Neuronal stem cell (in vitro differentiated cells): ENCODE data around the gene MCUR1.

Experiments used
- DNase-seq: peaks from one replicate; pipeline ENCODE4 v3.0.0-alpha.2; 2013; ENCODE audit warnings: low spot score
- H2AFZ ChIP-seq: one replicate; pipeline ENCODE4 v1.6.1; 2013; ENCODE audit warnings: mild to moderate bottlenecking, low read length, inconsistent platforms
- H2AK5ac ChIP-seq: 2 replicates; pipeline ENCODE4 v1.6.1; 2013; ENCODE audit warnings: low read depth, mild to moderate bottlenecking, inconsistent platforms, low read length, moderate library complexity, mixed read lengths
- H2BK120ac ChIP-seq: 2 replicates; pipeline ENCODE4 v1.6.1; 2013; ENCODE audit warnings: low read depth, mild to moderate bottlenecking, inconsistent platforms, low read length, moderate library complexity, mixed read lengths
- H2BK12ac ChIP-seq: one replicate; pipeline ENCODE4 v1.6.1; 2013; ENCODE audit warnings: low read length, inconsistent platforms
- H2BK15ac ChIP-seq: 2 replicates; pipeline ENCODE4 v1.6.1; 2013; ENCODE audit warnings: mild to moderate bottlenecking, low read length, inconsistent platforms, mixed read lengths
- H2BK5ac ChIP-seq: one replicate; pipeline ENCODE4 v1.6.1; 2013; ENCODE audit warnings: inconsistent platforms, mild to moderate bottlenecking, low read length, moderate library complexity
- H3K14ac ChIP-seq: one replicate; pipeline ENCODE4 v1.6.1; 2013; ENCODE audit warnings: low read length, inconsistent platforms
- H3K18ac ChIP-seq: 2 replicates; pipeline ENCODE4 v1.6.1; 2013; ENCODE audit warnings: low read length, inconsistent platforms
- H3K23ac ChIP-seq: 2 replicates; pipeline ENCODE4 v1.6.1; 2013; ENCODE audit warnings: low read depth, mild to moderate bottlenecking, mixed read lengths, low read length, inconsistent platforms; ENCODE audit not compliant: poor library complexity
- H3K27ac ChIP-seq: replicated peaks from 3 replicates; pipeline ENCODE4 v1.5.1; 2013; ENCODE audit warnings: low read length, inconsistent platforms
- H3K27me3 ChIP-seq, 3 experiments: 2 replicates each; pipeline ENCODE4 v1.6.1; 2013; ENCODE audit warnings: low read length in 3 of 3, mild to moderate bottlenecking in 2 of 3, inconsistent platforms in 1 of 3, low read depth in 1 of 3, mixed read lengths in 1 of 3, moderate library complexity in 1 of 3; ENCODE audit not compliant: control insufficient read depth in 3 of 3, insufficient read depth in 3 of 3
- H3K36me3 ChIP-seq, 2 donors: replicated peaks in 1 of 2; 2 replicates each; pipeline ENCODE4 v1.6.1; 2013; ENCODE audit warnings: low read length in 2 of 2; ENCODE audit not compliant: control insufficient read depth in 2 of 2, insufficient read depth in 2 of 2
- H3K4ac ChIP-seq: 2 replicates; pipeline ENCODE4 v1.6.1; 2013; ENCODE audit warnings: inconsistent platforms, mild to moderate bottlenecking, low read length, moderate library complexity
- H3K4me1 ChIP-seq, 2 donors: 1 replicate in 1 of 2; 2 replicates in 1 of 2; pipeline ENCODE4 v1.6.1; 2013; ENCODE audit warnings: low read length in 2 of 2, low read depth in 1 of 2; ENCODE audit not compliant: control insufficient read depth in 2 of 2, insufficient read depth in 1 of 2
- H3K4me2 ChIP-seq: one replicate; pipeline ENCODE4 v1.6.1; 2013; ENCODE audit warnings: mild to moderate bottlenecking, low read length, inconsistent platforms; ENCODE audit not compliant: insufficient read depth, poor library complexity, severe bottlenecking
- H3K4me3 ChIP-seq, 2 donors: 2 replicates each; pipeline ENCODE4 v1.5.1; 2013; ENCODE audit warnings: low read length in 2 of 2, mild to moderate bottlenecking in 2 of 2, inconsistent platforms in 1 of 2, moderate library complexity in 1 of 2
- H3K79me1 ChIP-seq: one replicate; pipeline ENCODE4 v1.6.1; 2013; ENCODE audit warnings: low read depth, mild to moderate bottlenecking, inconsistent platforms, low read length, moderate library complexity
- H3K9ac ChIP-seq: one replicate; pipeline ENCODE4 v1.6.1; 2013; ENCODE audit warnings: mild to moderate bottlenecking, low read depth, low read length, inconsistent platforms; ENCODE audit not compliant: poor library complexity
- H3K9me3 ChIP-seq, 2 donors: replicated peaks in 1 of 2; 2 replicates each; pipeline versions ENCODE3 to v1.6.1; 2013; ENCODE audit warnings: low read length in 2 of 2, mild to moderate bottlenecking in 2 of 2, inconsistent platforms in 1 of 2, low read depth in 1 of 2, mixed read lengths in 1 of 2, moderate library complexity in 1 of 2; ENCODE audit not compliant: control insufficient read depth in 2 of 2, insufficient read depth in 1 of 2
- H4K8ac ChIP-seq: one replicate; pipeline ENCODE4 v1.6.1; 2013; ENCODE audit warnings: low read depth, mild to moderate bottlenecking, inconsistent platforms, low read length, moderate library complexity
- H4K91ac ChIP-seq: one replicate; pipeline ENCODE4 v1.6.1; 2013; ENCODE audit warnings: low read length, low read depth, mild to moderate bottlenecking, inconsistent platforms; ENCODE audit not compliant: poor library complexity
- WGBS, 2 donors: extraction: QIAGEN DNeasy Blood & Tissue Kit; methylation state at CpG; one replicate each; pipeline ENCODE4 v1.1.7; 2013; ENCODE audit warnings: missing lambda C conversion rate in 2 of 2, mixed read lengths in 1 of 2; ENCODE audit not compliant: insufficient read length in 2 of 2, insufficient replicate concordance in 1 of 2; ENCODE audit errors: extremely low coverage in 2 of 2; 5-methylcytosine and 5-hydroxymethylcytosine counted together

MCUR1 gene

GRCh38 chr6:13760307-13761304 lies 53.8 kb downstream of the MCUR1 start:
- Histone ChIP-seq H4K8ac (no peak overlapping the region), H3K9me3 (peaks cover 0 to 4% of the 10 kb centered on the region in 2 donors), H3K4ac (no peak overlapping the region), H3K18ac (no peak overlapping the region), H3K4me3 (no peak overlapping the region), H2BK120ac (no peak overlapping the region), H2BK12ac (no peak overlapping the region), H3K27ac (no peak overlapping the region), H2AFZ (peak overlapping the region; percentile 5), H3K79me1 (no peaks in the 10 kb centered on the region), H3K23ac (no peak overlapping the region), H4K91ac (no peak overlapping the region), H2AK5ac (no peak overlapping the region), H3K4me2 (no peak overlapping the region), H3K4me1 (peaks cover 0 to 13% of the 10 kb centered on the region in 2 donors), H2BK5ac (no peak overlapping the region), H2BK15ac (no peak overlapping the region), H3K9ac (no peak overlapping the region), H3K36me3 (no peaks in the 10 kb centered on the region), H3K27me3 (no peaks in the 10 kb centered on the region), H3K14ac (no peak overlapping the region)
- DNase-seq: no peak
- WGBS, 2 donors: no CpG with 5 or more reads among the region's 11 CpGs

GRCh38 chr6:13759025-13759424 lies 55.3 kb downstream of the MCUR1 start:
- no peaks in the 10 kb centered on the region for H3K9me3 ChIP-seq
- H3K27me3 ChIP-seq: no peaks in the 10 kb centered on the region
- no peak overlapping the region for H4K91ac ChIP-seq
- H2BK15ac ChIP-seq: no peak overlapping the region
- H4K8ac ChIP-seq: no peak overlapping the region
- no peaks in the 10 kb centered on the region for H3K36me3 ChIP-seq
- H3K79me1 ChIP-seq: no peaks in the 10 kb centered on the region
- H3K9ac ChIP-seq: no peak overlapping the region
- no peak overlapping the region for H3K23ac ChIP-seq
- no peak overlapping the region for H3K27ac ChIP-seq
- H3K4me3 ChIP-seq: no peak overlapping the region
- H2BK12ac ChIP-seq: no peak overlapping the region
- H3K18ac ChIP-seq: peak overlapping the region; percentile 50
- H3K4me2 ChIP-seq: no peak overlapping the region
- no peak overlapping the region for H2BK5ac ChIP-seq
- no peak overlapping the region for H3K14ac ChIP-seq
- no peak overlapping the region for H2BK120ac ChIP-seq
- H2AFZ ChIP-seq: no peak overlapping the region
- no peak for DNase-seq
- H2AK5ac ChIP-seq: no peak overlapping the region
- H3K4ac ChIP-seq: no peak overlapping the region
- no CpG with 5 or more reads among the region's 6 CpGs for WGBS, 2 donors
- peaks cover 0 to 13% of the 10 kb centered on the region in 2 donors for H3K4me1 ChIP-seq

- no peak overlapping the region for H3K27ac ChIP-seq
- no peaks in the 10 kb centered on the region for H3K36me3 ChIP-seq
- no peak for DNase-seq
- H3K79me1 ChIP-seq: no peaks in the 10 kb centered on the region
- H3K4me1 ChIP-seq: no peaks in the 10 kb centered on the region
- H3K27me3 ChIP-seq: no peaks in the 10 kb centered on the region
- H3K9me3 ChIP-seq: no peaks in the 10 kb centered on the region
- H3K4me2 ChIP-seq: no peak overlapping the region
- H3K4me3 ChIP-seq: no peak overlapping the region
- no peak overlapping the region for H2BK12ac ChIP-seq
- H3K9ac ChIP-seq: no peak overlapping the region
- H2BK5ac ChIP-seq: no peak overlapping the region
- no peak overlapping the region for H3K14ac ChIP-seq
- WGBS, 2 donors: no CpG with 5 or more reads among the region's 2 CpGs
- H4K8ac ChIP-seq: no peak overlapping the region
- H2BK15ac ChIP-seq: no peak overlapping the region
- no peak overlapping the region for H2BK120ac ChIP-seq
- H2AFZ ChIP-seq: no peak overlapping the region
- H3K23ac ChIP-seq: no peak overlapping the region
- no peak overlapping the region for H4K91ac ChIP-seq
- no peak overlapping the region for H3K18ac ChIP-seq
- H2AK5ac ChIP-seq: no peak overlapping the region
- H3K4ac ChIP-seq: no peak overlapping the region
These were observed 59.7 kb downstream of the MCUR1 start for GRCh38 chr6:13754644-13755043.

- Histone ChIP-seq H3K9me3 (no peaks in the 10 kb centered on the region), H2BK15ac (no peak overlapping the region), H2BK12ac (no peak overlapping the region), H3K27me3 (no peaks in the 10 kb centered on the region), H3K18ac (no peak overlapping the region), H3K14ac (no peak overlapping the region), H3K27ac (no peak overlapping the region), H4K91ac (no peak overlapping the region), H3K4me2 (no peak overlapping the region), H4K8ac (no peak overlapping the region), H3K23ac (no peak overlapping the region), H2BK5ac (no peak overlapping the region), H2AK5ac (no peak overlapping the region), H3K4me3 (no peak overlapping the region), H2AFZ (no peak overlapping the region), H2BK120ac (no peak overlapping the region), H3K9ac (no peak overlapping the region), H3K79me1 (no peaks in the 10 kb centered on the region), H3K4me1 (no peaks in the 10 kb centered on the region), H3K36me3 (no peaks in the 10 kb centered on the region), H3K4ac (no peak overlapping the region)
- no CpG with 5 or more reads among the region's 7 CpGs for WGBS, 2 donors
- DNase-seq: no peak
These were observed 70.6 kb downstream of the MCUR1 start for GRCh38 chr6:13743736-13744127.
